ENCODE measurements around the gene ALDH1A2.

The ALDH1A2 gene

DNA sequence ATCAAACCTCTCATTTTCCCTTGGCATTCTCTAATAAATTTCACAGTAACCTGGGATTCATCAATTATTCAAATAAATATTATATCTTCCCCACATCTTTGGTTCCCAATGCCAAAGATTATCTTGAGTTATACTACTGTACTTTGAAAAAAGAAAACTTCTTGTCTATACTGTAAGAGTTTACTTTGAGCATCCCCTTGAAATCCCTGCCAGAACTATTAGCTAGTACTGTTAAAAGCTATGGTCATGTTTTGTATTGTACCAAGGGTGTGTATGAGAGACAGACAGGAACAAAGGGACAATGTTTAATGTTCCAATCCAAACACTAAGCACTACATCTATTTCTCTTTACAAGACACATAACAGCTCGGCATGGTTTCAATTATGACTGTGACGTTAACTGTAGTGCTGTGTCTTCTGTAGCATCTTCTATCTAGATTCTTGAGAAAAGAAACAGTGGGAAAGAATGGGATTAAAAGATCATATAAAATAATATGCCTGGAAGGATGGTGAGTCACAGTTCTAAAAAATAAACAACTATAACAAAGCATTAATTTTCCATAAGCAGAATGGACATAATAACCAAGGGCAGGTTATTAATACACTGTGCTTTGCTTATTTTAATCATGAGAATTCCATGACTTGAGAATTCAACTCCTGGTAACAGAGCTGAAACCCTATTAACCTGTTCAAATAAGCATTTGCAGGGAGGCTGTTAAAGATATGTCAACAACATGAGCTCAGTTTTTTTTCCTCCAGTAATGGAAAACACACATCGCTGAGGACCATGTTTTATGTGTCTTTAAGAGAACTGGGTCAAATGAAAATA is 71.1 kb downstream of the ALDH1A2 start:
- DNase-seq = no peak

DNA sequence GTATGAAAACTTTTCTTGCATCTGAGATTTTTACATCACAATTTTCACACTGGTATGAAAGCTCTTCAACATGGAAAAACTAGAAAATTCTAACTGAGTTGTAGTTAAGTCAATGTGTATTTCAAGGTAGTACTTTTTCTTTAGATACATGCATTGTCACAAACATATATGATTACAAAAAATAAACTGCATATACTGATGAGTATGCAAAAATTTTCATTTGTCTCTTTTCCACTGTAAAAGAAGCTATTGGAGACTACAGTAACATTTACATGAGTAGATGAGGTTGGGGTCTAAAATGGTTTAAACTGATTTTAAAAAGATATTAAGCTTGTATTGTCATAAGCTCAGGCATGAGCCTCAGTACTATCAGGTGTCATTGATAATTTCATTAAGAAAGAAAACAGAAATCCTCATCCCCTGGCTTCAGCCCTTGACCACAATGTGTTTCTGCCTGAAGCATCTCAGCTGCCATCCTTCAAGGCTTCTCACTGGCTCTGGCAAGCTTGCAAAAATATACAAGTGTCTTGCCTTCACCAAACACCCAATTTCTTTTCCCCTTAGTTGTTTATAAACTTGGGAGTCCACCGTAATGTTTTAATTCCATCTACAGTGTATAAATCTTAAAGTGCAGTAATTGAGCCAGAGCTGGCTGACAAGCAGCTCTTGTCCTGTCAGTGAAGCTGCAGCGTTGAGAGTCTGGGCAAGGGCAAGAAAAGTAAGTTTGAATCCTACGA is 71.9 kb downstream of the ALDH1A2 start:
- no peak for DNase-seq

DNA sequence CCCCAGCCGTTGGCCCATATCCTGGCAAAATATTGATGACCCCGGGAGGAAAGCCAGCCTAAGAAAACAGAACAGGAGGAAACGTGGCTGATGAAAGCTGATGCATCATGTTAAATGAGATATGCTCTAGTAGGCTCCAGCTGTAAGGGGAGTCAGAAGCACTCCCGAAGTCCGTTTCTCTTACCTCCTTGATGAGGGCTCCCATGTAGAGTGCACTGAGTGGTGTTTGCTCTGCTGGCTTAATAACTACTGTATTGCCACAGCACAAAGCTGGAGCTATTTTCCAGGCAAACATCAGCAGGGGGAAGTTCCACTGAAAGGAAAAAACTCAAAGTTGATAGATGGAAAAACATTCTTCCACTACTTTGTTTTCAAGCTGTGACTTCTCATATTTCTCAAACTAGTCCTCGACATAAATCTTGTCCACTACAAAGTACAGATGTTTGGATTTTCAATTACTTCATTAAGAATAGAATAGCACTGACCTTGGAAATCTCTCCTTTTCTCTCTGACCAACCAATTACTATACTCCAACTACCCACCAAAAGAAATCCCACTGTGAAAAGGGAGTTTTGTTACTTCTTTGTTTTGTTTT is 72.7 kb downstream of the ALDH1A2 start:
- no peak for DNase-seq

DNA sequence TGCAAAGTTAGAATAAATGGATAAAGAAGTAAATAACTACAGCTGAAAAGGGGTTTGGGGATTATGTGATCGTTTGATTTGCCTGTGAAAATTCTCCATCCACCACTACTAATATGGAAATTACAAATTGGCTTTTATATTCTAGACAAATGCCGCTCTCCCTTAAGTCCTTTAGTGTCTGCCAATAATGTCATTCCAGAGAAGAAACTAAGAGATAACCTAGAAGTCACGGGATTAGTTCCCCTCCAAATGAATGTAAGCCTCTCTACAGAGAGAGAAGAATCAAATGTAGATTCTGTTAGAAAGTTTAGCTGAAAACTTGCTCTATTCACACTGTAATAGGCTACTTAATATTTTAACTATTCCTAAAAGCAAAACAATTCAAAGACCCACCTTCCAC is 92.0 kb downstream of the ALDH1A2 start:
- DNase-seq = no peak

DNA sequence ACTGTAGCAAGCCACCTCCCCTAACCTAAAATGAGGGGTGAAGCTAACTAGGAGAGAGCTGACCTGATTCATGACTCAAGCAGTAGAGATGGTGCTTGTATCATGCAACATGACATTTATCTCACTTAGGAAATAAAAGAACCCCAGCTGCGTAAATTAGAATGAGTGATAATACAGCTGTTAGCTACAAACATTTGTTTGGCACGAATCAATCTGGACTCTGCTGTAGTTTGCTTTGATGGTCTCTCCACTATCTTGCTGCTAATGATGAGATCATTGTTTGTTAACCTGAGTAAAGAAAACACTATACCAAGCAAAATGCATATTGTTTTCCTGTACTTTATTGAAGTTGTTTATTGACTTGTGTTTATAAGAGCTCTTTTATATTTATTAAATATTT is 92.6 kb downstream of the ALDH1A2 start:
- DNase-seq = no peak

DNA sequence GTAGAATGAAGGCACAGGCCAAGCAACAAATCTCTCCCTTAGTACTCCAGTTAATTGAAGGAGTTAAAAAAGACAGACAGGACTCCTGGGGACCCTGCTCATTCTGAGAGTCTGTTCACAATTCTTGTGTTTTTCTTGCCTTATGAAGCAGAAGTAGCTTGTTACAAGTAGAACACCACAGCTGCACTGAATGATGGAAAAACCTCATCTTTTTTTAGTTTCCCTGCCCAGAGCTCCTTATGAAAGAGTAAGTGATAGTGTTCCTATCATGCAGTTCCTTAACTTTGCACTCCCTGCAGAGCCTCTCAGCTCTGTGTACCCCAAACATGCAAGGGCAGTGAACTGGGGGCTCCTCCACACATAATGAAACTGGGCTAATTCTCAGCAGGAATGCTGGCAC is 95.5 kb downstream of the ALDH1A2 start:
- DNase-seq = no peak

DNA sequence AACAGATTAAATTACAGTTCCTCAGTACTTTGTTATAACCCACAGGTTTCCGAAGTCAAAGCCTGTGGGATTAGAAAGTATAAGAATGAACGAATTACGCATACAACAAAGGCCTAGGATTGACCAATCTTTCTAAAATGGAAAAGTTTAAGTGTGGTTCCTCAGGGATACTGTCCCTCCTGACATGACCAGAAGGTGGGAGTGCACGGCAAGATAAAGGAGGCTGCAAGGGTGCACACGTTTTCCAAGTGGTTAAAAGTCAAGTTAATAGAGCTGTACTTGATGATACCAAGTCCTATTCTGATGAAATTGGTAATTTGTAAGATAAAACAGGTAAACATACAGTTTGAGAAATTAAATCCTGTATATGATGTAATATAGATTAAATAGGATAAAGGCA is 96.2 kb downstream of the ALDH1A2 start:
- no peak for DNase-seq

DNA sequence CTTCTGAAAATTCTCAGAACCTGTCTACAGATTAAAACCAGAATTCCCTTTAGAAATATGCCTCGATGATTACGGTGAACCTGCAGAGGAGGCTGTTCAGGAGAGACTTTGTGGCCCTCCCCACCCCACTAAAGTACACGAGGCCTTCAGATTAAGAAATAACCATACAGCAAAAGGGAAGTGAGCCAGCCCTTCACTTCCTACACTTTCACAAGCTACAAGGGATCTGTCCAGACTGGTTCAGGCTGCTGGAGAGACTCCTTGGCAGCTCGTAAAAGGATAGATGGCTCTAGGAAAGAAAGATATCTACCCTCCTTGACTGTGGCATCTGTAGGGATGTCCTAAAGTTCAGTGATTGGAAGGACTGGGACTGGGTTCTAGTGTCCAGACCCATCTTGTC is 102.6 kb downstream of the ALDH1A2 start:
- no peak for DNase-seq

DNA sequence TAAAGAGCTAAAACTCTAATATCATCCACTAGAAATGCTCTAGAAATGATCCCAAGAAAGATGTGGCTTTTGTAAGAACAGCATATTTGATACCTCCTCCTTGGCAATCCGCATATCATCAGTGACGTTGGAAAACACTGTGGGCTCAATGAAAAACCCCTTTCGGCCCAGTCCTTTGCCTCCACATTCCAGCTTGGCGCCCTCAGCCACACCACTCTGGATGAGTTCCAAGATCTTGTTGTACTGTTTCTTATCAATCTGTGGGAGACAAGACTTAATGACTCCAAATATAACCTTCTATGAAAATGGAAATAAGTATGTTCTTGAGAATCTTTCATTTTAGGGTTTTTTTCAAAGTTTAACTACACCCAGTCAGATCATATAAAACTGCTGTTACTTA is 103.6 kb downstream of the ALDH1A2 start:
- no peak for DNase-seq

DNA sequence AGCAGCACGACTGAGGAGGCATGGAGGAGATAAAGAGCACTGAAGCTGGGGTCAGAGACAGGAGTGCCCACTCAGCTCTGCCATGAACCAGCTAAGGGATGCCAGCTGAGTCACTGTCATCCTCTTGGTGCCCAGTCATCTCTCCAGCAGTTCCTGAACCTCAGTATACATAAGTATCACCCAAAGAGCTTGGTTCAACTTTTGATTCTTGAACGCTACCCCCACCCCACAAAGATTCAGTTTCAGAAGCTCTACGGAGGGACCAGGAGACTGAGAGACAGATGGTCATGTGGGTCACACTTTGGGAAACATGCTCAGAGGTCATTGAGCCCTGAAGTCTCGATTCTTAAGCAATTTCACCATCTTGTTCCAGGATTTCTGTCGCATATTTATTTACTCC is 108.4 kb downstream of the ALDH1A2 start:
- no peak for DNase-seq

DNA sequence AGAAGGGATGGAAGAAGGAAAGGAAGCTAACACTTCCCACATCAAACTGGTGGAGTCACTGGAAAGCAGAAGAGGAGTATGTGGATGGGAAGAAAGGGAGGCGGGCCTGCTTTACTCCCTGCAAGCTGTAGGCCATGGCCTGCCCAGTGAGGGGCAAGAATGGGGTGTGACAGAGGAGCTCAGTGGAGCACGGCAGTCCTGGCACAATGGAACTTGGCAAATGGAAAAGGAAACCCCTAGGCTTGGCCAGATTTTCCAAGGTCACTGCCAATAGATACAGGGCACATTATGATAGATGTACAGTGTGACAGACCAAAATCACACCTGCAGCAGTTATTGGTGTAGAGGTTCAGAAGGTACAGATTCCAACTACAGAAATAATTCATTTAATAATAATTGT is 111.6 kb downstream of the ALDH1A2 start:
- DNase-seq = no peak

DNA sequence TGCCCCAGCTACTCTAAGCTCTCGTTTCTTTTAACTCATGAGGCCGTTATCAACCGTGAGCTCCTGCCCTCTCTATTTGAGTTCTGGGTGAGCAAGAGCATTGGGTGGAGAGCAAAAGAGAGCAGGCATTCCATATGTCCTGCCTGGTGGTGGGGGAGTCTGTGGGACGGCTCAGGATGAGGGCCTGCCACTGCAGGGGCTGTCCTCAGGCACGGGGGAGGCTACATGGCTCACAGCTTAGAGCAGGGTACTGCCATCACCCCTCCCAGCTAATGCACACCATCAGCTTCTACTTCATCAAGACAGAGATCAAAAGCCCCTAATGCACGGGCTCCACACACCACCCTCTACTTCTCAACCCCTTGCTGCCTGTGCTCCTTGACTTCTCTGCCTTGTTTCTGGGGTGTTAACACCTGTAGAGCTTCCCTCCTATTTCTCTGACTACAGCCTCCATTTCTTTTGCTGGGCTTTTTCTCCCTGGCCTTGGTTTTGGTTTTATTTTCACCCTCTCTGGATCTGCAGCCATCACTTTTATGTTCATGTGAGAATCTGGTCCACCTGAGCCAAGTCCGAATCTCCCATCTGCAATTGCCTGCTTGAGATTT is 114.1 kb downstream of the ALDH1A2 start:
- DNase-seq = no peak

DNA sequence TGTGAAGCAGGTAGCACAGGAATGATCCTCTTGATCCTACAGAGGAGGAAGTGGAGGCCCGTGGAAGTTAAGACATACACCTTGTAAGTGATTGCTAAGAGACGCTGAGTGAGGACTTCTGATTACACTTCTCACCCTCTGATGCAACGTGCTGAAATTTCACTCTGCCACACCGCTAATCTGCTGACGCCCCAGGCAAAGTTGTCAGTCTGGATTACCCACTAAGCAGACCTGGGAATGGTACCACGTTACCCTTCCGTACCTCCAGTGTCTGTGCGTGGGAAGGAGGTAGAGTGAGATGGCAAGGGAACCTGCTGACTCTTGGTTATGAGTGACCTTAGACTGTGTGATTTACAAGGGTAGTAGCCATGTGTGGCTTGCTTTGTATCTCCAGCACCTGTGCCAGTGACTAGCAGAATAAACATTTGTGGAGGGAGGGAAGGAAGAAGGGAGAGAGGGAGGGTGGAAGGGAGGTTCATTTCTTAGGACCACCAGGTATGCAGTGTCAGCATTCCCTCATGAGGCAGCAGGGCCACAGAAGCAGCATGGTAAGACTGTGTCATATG is 115.0 kb downstream of the ALDH1A2 start:
- no peak for DNase-seq

DNA sequence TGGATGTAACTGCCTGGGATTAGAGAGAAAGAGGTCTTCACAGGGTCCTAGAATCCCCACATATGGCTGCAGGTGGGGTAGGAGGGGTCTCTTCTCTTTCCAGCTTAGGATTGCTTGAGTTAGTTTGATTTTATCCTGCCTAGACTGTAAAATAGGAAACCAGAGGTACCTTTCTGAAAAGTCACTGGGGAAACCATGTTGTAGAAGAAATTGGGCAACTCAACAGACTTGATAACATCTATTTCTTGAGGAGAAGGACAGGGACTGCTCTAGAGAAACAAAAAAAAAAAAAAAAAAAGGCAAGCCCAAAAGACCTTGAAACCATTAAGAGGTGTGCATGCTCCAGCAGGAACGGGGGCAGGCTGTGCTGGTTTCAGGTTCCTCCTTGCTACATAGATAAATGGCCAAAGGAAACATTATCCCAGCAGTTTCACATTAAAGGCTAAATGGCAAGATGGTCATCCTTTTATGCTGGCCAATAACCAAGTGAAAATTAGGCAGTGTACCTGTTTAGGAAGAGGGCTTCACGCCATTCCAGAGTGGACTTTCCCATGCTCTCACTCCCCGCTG is 116.1 kb downstream of the ALDH1A2 start:
- DNase-seq = no peak

DNA sequence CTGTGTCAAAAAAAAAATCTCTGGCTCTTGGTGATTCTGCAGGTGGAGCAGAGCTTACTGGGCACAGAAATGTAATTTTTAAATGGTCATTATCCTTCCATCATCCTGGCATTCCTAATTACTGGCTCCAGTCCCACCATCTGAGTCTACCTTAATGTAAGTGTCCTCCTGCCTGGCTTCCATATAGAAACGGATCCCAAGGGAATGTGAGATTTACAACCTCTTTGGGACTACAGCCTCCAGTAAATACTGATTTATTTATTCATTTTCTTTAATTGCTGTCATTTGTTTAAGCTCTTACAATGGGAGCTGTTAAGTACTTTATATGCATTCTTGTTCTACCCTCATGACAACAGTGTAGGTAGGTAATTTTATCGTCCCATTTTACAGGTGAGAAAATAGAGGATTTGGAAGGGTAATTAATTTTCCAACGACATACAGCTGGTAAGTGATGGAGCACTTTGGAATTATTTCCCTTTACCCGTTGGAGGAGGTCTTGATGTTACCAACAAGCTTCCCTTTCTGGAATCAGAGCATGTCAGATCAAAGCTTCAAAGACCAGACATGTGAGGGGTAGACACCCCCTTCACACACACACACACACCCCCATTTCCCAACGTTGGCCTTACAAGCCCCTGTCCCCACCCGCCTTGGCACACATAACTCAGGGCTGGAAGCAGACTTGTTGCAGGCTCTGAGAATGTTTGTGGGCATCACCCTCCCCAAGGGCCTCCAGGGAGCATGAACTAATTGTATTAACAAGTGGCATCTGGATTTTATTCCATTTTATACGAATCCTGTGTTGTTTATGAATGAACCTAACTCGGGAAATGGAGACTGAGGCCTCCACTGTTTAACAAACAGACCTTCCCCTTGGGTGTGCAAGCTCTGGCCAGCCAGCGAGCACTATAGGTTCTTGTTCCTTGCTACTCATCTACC is 116.9 kb downstream of the ALDH1A2 start:
- DNase-seq = no peak

DNA sequence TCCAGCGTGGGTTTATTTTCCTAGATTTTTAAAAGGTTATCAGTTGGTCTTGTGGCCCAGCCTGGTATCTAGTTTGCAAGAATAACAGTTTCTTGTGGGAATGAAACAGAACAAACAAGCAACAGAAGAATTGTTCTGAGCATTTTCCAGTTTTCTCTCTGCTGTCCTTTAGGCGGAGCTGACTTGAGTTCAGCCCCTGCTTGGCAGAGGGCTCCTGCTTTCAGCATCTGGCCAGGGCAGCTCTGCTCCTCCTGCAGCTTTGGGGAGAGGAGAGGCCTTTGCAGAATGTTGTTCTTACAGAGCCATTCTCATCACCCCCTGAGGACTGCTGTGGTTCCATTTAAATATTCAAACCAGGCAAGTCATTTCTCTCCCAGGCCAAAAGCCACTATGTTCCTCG is 117.7 kb downstream of the ALDH1A2 start:
- no peak for DNase-seq

DNA sequence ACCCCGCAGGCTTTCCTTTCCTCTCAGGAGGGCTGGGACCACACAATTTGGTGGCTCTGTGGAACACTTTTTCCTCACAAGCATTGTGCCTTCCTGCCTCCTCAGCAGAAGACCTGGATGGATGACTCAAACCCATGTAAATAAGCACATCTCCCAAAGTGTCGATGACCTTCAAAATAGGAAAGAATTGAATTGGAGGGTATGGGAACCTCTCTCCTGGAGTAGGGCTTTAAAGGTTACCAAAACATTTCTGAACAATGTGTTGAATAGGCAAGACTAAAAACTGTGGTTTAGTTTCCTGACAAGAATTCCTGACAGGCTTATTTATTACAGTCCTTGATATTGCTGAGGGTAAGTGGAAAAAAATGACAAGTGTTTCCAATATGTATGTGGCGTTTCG is 118.2 kb downstream of the ALDH1A2 start:
- no peak for DNase-seq

DNA sequence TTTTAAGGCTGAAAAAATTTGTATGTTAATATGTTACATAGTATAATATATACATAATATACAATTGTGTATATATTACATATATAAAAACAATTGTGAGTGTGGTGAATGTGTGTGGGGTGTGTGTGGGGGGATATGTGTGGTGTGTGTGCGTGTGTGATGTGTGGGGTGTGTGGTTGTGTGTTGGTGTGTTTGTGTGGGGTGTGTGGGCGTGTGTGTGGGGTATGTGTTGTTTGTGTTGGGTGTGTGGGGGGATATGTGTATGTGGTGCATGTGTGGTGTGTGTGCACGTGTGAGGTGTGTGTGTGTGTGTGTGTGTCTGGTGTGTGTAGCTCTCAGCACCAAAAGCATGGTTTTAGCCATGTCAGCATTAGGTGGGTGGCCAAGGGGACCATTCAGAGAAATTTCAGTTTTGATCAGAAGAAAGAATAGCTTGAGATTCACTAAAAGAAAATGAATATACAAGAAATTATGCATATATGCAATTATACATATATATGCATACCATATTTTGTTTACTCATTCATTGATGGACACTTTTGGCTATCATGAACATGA is 118.9 kb downstream of the ALDH1A2 start:
- DNase-seq = no peak

DNA sequence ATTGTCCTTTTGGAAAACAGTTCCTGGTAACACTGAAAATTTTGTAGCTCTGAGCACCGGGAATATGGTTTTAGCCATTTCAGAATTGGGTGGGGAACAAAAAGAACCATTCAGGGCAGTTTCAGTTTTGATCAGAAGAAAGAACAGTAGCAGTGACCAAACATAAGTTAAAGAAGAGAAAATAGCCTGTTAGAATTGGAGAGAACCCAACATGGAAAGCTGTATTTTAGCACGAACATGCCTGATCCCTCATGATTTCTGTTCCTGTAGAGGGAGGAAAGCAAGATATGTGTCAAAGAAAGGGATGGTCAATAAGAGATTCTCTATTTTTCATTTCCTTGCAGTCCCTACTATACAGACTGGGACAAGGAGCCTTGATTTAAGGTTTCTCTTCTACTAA is 119.9 kb downstream of the ALDH1A2 start:
- no peak for DNase-seq

DNA sequence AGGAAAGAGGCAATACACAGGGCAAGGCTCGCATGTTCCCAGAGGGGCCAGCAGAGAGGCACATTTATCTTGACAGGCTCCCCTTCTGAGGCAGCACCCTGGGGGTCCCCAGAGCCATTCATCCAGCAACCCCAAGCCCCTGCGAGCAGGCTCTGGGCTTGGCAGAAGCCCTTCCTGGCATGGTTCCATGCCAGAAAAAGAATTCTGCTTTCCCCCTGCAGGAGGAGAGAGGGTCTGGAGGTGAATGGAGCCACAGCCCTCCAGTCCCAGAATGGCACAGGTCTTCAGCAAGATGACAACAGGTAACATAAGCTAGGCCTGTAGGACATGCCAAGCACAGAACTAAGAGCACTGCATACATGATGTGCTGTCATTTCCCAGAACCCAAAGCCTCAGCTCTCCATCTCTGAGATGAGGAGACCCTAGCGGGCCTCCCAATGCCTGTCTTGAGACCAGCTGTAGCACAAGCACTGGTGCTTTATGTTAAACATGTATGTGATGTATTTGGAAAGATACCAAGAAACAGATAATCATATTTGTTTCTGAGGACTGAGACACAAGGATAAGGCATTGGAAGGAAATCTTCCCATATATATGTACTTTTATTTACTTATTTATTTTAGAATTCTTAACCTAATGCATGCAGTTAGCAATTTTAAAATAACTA is 121.6 kb downstream of the ALDH1A2 start:
- no peak for DNase-seq

DNA sequence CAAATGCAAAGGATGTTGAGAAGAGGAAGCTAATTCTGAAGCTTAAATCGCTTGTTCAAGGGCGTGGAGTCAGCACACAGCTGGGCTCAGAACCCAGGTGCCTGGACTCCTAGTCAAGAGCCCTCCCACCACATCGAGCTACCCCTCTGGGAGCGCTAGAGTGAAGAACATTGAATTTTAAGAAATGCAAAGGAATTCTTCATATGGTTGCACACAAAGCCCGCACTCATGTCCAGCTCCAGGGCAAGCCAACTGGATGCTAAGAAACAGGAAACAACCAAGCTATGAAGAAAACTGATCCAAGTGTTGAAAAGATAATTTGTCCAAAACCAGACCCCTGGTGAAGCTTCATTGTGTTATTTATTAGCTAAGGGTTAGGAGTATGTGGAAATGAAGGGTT is 122.3 kb downstream of the ALDH1A2 start:
- DNase-seq = no peak

All from NCI-H2171 treated with DMSO at 0.1 percent for 48 hours (cell line).